DOHH2 (cell line): ENCODE data around the gene PHC2.

Source experiments
- CTCF ChIP-seq: fragments of 200-600 bp; sonication (generic); IDR thresholded peaks from one replicate; pipeline ENCODE4 v1.5.1; 2014; ENCODE audit warnings: antibody characterized with exemption, mild to moderate bottlenecking, low read depth, low read length; ENCODE audit not compliant: poor library complexity, severe bottlenecking
- EZH2phosphoT487 ChIP-seq: fragments of 200-600 bp; sonication (generic); IDR thresholded peaks from 2 replicates; pipeline ENCODE4 v1.6.1; 2017; ENCODE audit warnings: borderline replicate concordance, mild to moderate bottlenecking, antibody characterized with exemption, low read length, moderate library complexity, mixed read lengths

GRCh38 chr1:33414879-33415278, 16.0 kb downstream of the PHC2 start:
- no peak for TF ChIP-seq EZH2phosphoT487
- TF ChIP-seq CTCF: no peak
